ENCODE measurements around the gene CEP70.

CEP70 gene

GRCh38 chr3:138471481-138471880, 122.6 kb downstream of the CEP70 start:
- DNase-seq (ENCODE audit: low read depth in 1 of 2, low spot score in 1 of 2): no peak

- DNase-seq (ENCODE audit: low read depth in 1 of 2, low spot score in 1 of 2): no peak
Measured at GRCh38 chr3:138470687-138471086, 123.4 kb downstream of the CEP70 start.

- DNase-seq (ENCODE audit: low read depth in 1 of 2, low spot score in 1 of 2): no peak
Measured at GRCh38 chr3:138469874-138470273, 124.2 kb downstream of the CEP70 start.

- no peak for DNase-seq (ENCODE audit: low read depth in 1 of 2, low spot score in 1 of 2)
Measured at GRCh38 chr3:138468886-138469285, 125.2 kb downstream of the CEP70 start.

- no peak for DNase-seq (ENCODE audit: low read depth in 1 of 2, low spot score in 1 of 2)
Measured at GRCh38 chr3:138468451-138468850, 125.6 kb downstream of the CEP70 start.

- DNase-seq (ENCODE audit: low read depth in 1 of 2, low spot score in 1 of 2): no peak
Measured at GRCh38 chr3:138467931-138468330, 126.1 kb downstream of the CEP70 start.

- DNase-seq (ENCODE audit: low read depth in 1 of 2, low spot score in 1 of 2): no peak
Measured at GRCh38 chr3:138465925-138466324, 128.1 kb downstream of the CEP70 start.

GRCh38 chr3:138465451-138465850, 128.6 kb downstream of the CEP70 start:
- DNase-seq (ENCODE audit: low read depth in 1 of 2, low spot score in 1 of 2): no peak

GRCh38 chr3:138464491-138464860, 129.6 kb downstream of the CEP70 start:
- no peak for DNase-seq (ENCODE audit: low read depth in 1 of 2, low spot score in 1 of 2)

- no peak for DNase-seq (ENCODE audit: low read depth in 1 of 2, low spot score in 1 of 2)
Measured at GRCh38 chr3:138463724-138464490, 130.2 kb downstream of the CEP70 start.

GRCh38 chr3:138461896-138462295, 132.2 kb downstream of the CEP70 start:
- DNase-seq (ENCODE audit: low read depth in 1 of 2, low spot score in 1 of 2): no peak

- DNase-seq (ENCODE audit: low read depth in 1 of 2, low spot score in 1 of 2): no peak
Measured at GRCh38 chr3:138461246-138461645, 132.8 kb downstream of the CEP70 start.

GRCh38 chr3:138460536-138461205, 133.4 kb downstream of the CEP70 start:
- DNase-seq (ENCODE audit: low read depth in 1 of 2, low spot score in 1 of 2): no peak

GRCh38 chr3:138459619-138460535, 134.2 kb downstream of the CEP70 start:
- DNase-seq (ENCODE audit: low read depth in 1 of 2, low spot score in 1 of 2): no peak

GRCh38 chr3:138458774-138459499, 135.1 kb downstream of the CEP70 start:
- no peak for DNase-seq (ENCODE audit: low read depth in 1 of 2, low spot score in 1 of 2)

GRCh38 chr3:138457863-138458735, 136.0 kb downstream of the CEP70 start:
- DNase-seq (ENCODE audit: low read depth in 1 of 2, low spot score in 1 of 2): no peak

GRCh38 chr3:138456961-138457862, 136.8 kb downstream of the CEP70 start:
- no peak for DNase-seq (ENCODE audit: low read depth in 1 of 2, low spot score in 1 of 2)

GRCh38 chr3:138455801-138456716, 138.0 kb downstream of the CEP70 start:
- no peak for DNase-seq (ENCODE audit: low read depth in 1 of 2, low spot score in 1 of 2)
